Liver (tissue), 3 donors: ENCODE data around the gene LPXN.
"Not testable (repeated sequence)": the region's sequence is repeated elsewhere in the genome, so short reads cannot be mapped to it uniquely, and the experiment has no call there.

Source experiments
- CTCF ChIP-seq: fragments of 150-350 bp; IDR thresholded peaks from 2 replicates; pipeline ENCODE4 v1.5.1; 2017; ENCODE audit warnings: improper control_type of control experiment, low read depth, low read length; ENCODE audit not compliant: missing input control
- RAD21 ChIP-seq, 2 donors: IDR thresholded peaks; 2 replicates each; pipeline ENCODE4 v1.6.1; 2016; ENCODE audit warnings: antibody characterized with exemption in 2 of 2, mild to moderate bottlenecking in 2 of 2
- RXRA ChIP-seq, 2 donors: IDR thresholded peaks; 2 replicates each; pipeline ENCODE4 v1.6.1; 2017 to 2018; ENCODE audit warnings: antibody characterized with exemption in 2 of 2, mild to moderate bottlenecking in 1 of 2
- ZBTB33 ChIP-seq: IDR thresholded peaks from 2 replicates; pipeline ENCODE4 v1.6.1; 2016; ENCODE audit warnings: antibody characterized with exemption
- donor health status: healthy.
- donor health status: healthy.

GRCh38 chr11:58572906-58573305, 2.8 kb downstream of the LPXN start:
- not testable (repeated sequence) for TF ChIP-seq CTCF; RXRA (IDR thresholded peaks at IDR 0.05); RAD21 (IDR thresholded peaks at IDR 0.05); ZBTB33
